ENCODE data around the gene AUNIP.

The AUNIP gene

GRCh38 chr1:25856856-25857255 lies 2.4 kb downstream of the AUNIP start:
- Histone ChIP-seq H3K9ac (ENCODE audit: low read length) (no peak overlapping the region), H3K4me2 (ENCODE audit: low read length) (no peak overlapping the region), H2AFZ (ENCODE audit: insufficient read depth, low read length, poor library complexity) (no peak overlapping the region), H3K79me2 (ENCODE audit: control insufficient read depth, insufficient read depth, low read length, poor library complexity) (peaks cover 8% of the 10 kb centered on the region), H3K18ac (ENCODE audit: low read length) (no peak overlapping the region), H3K9me3 (ENCODE audit: insufficient read depth, low read depth, low read length) (no peaks in the 10 kb centered on the region), H3K23ac (ENCODE audit: low read length) (no peak overlapping the region), H3K79me1 (ENCODE audit: low read length) (peaks cover 11% of the 10 kb centered on the region), H3K4me3 (ENCODE audit: low read depth, low read length) (no peak overlapping the region), H3K27ac (ENCODE audit: low read depth, low read length) (no peak overlapping the region), H2BK5ac (ENCODE audit: low read depth, low read length, poor library complexity) (no peak overlapping the region), H3K4me1 (ENCODE audit: control insufficient read depth in 1 of 2, insufficient read depth in 2 of 2, low read length in 2 of 2) (peaks cover 0 to 2% of the 10 kb centered on the region in 2 experiments), H3K36me3 (ENCODE audit: control insufficient read depth in 1 of 2, insufficient read depth in 2 of 2, low read length in 2 of 2) (no peaks in the 10 kb centered on the region), H2AK5ac (ENCODE audit: low read length) (no peak overlapping the region), H4K91ac (ENCODE audit: low read depth, low read length) (no peak overlapping the region), H2BK12ac (ENCODE audit: low read length) (no peak overlapping the region), H2BK120ac (ENCODE audit: insufficient read depth, low read length, poor library complexity) (no peak overlapping the region), H3K14ac (ENCODE audit: low read length) (no peak overlapping the region), H3K27me3 (ENCODE audit: insufficient read depth, low read length) (no peaks in the 10 kb centered on the region), H4K8ac (ENCODE audit: low read depth, low read length) (no peak overlapping the region), H4K12ac (ENCODE audit: low read depth, low read length) (no peak overlapping the region), H3K4ac (ENCODE audit: low read depth, low read length) (peak overlapping the region; percentile 77)
- DNase-seq: peak; percentile 87 to 91
- no CpG with 5 or more reads among the region's 11 CpGs for WGBS (ENCODE audit: extremely low coverage, insufficient coverage, insufficient read length)

GRCh38 chr1:25854554-25854953 lies 4.7 kb downstream of the AUNIP start:
- no peaks in the 10 kb centered on the region for H3K9me3 ChIP-seq (ENCODE audit: insufficient read depth, low read depth, low read length)
- H2BK5ac ChIP-seq (ENCODE audit: low read depth, low read length, poor library complexity): no peak overlapping the region
- no peak overlapping the region for H4K12ac ChIP-seq (ENCODE audit: low read depth, low read length)
- H3K14ac ChIP-seq (ENCODE audit: low read length): no peak overlapping the region
- no peak overlapping the region for H2AFZ ChIP-seq (ENCODE audit: insufficient read depth, low read length, poor library complexity)
- H3K79me1 ChIP-seq (ENCODE audit: low read length): peaks cover 8% of the 10 kb centered on the region
- H3K18ac ChIP-seq (ENCODE audit: low read length): no peak overlapping the region
- H4K91ac ChIP-seq (ENCODE audit: low read depth, low read length): no peak overlapping the region
- no peak overlapping the region for H3K9ac ChIP-seq (ENCODE audit: low read length)
- no peak overlapping the region for H4K8ac ChIP-seq (ENCODE audit: low read depth, low read length)
- H3K36me3 ChIP-seq (ENCODE audit: control insufficient read depth in 1 of 2, insufficient read depth in 2 of 2, low read length in 2 of 2): no peaks in the 10 kb centered on the region
- H3K4ac ChIP-seq (ENCODE audit: low read depth, low read length): peak overlapping the region; percentile 33
- H2BK120ac ChIP-seq (ENCODE audit: insufficient read depth, low read length, poor library complexity): no peak overlapping the region
- WGBS (ENCODE audit: extremely low coverage, insufficient coverage, insufficient read length): no CpG with 5 or more reads among the region's 2 CpGs
- no peak overlapping the region for H3K27ac ChIP-seq (ENCODE audit: low read depth, low read length)
- H2BK12ac ChIP-seq (ENCODE audit: low read length): no peak overlapping the region
- H3K4me3 ChIP-seq (ENCODE audit: low read depth, low read length): no peak overlapping the region
- peaks cover 9% of the 10 kb centered on the region for H3K79me2 ChIP-seq (ENCODE audit: control insufficient read depth, insufficient read depth, low read length, poor library complexity)
- no peak overlapping the region for H3K23ac ChIP-seq (ENCODE audit: low read length)
- no peak for DNase-seq
- H2AK5ac ChIP-seq (ENCODE audit: low read length): no peak overlapping the region
- H3K4me2 ChIP-seq (ENCODE audit: low read length): no peak overlapping the region
- H3K4me1 ChIP-seq (ENCODE audit: control insufficient read depth in 1 of 2, insufficient read depth in 2 of 2, low read length in 2 of 2): no peaks in the 10 kb centered on the region
- H3K27me3 ChIP-seq (ENCODE audit: insufficient read depth, low read length): no peaks in the 10 kb centered on the region

- Histone ChIP-seq H3K9ac (ENCODE audit: low read length) (no peak overlapping the region), H2AK5ac (ENCODE audit: low read length) (no peak overlapping the region), H3K18ac (ENCODE audit: low read length) (no peak overlapping the region), H3K9me3 (ENCODE audit: insufficient read depth, low read depth, low read length) (no peaks in the 10 kb centered on the region), H2BK12ac (ENCODE audit: low read length) (no peak overlapping the region), H3K23ac (ENCODE audit: low read length) (no peak overlapping the region), H3K4me2 (ENCODE audit: low read length) (no peak overlapping the region), H3K4me1 (ENCODE audit: control insufficient read depth in 1 of 2, insufficient read depth in 2 of 2, low read length in 2 of 2) (peaks cover 0 to 2% of the 10 kb centered on the region in 2 experiments), H3K27ac (ENCODE audit: low read depth, low read length) (no peak overlapping the region), H4K91ac (ENCODE audit: low read depth, low read length) (no peak overlapping the region), H3K4ac (ENCODE audit: low read depth, low read length) (peak overlapping the region; percentile 0), H2AFZ (ENCODE audit: insufficient read depth, low read length, poor library complexity) (no peak overlapping the region), H2BK120ac (ENCODE audit: insufficient read depth, low read length, poor library complexity) (no peak overlapping the region), H3K36me3 (ENCODE audit: control insufficient read depth in 1 of 2, insufficient read depth in 2 of 2, low read length in 2 of 2) (no peaks in the 10 kb centered on the region), H3K4me3 (ENCODE audit: low read depth, low read length) (no peak overlapping the region), H3K79me2 (ENCODE audit: control insufficient read depth, insufficient read depth, low read length, poor library complexity) (peaks cover 3% of the 10 kb centered on the region), H3K14ac (ENCODE audit: low read length) (no peak overlapping the region), H3K27me3 (ENCODE audit: insufficient read depth, low read length) (no peaks in the 10 kb centered on the region), H4K12ac (ENCODE audit: low read depth, low read length) (no peak overlapping the region), H3K79me1 (ENCODE audit: low read length) (no peaks in the 10 kb centered on the region), H2BK5ac (ENCODE audit: low read depth, low read length, poor library complexity) (no peak overlapping the region), H4K8ac (ENCODE audit: low read depth, low read length) (no peak overlapping the region)
- no CpG with 5 or more reads among the region's 1 CpG for whole genome bisulfite sequencing (ENCODE audit: extremely low coverage, insufficient coverage, insufficient read length)
- DNase-seq: no peak
These were observed 10.7 kb downstream of the AUNIP start for GRCh38 chr1:25848531-25848930.

GRCh38 chr1:25847929-25848328 lies 11.3 kb downstream of the AUNIP start:
- H3K4ac ChIP-seq (ENCODE audit: low read depth, low read length): no peak overlapping the region
- no peak for DNase-seq
- no peak overlapping the region for H2BK5ac ChIP-seq (ENCODE audit: low read depth, low read length, poor library complexity)
- H3K79me2 ChIP-seq (ENCODE audit: control insufficient read depth, insufficient read depth, low read length, poor library complexity): peaks cover 3% of the 10 kb centered on the region
- WGBS (ENCODE audit: extremely low coverage, insufficient coverage, insufficient read length): no CpG with 5 or more reads among the region's 4 CpGs
- H3K14ac ChIP-seq (ENCODE audit: low read length): no peak overlapping the region
- no peak overlapping the region for H3K18ac ChIP-seq (ENCODE audit: low read length)
- H3K9ac ChIP-seq (ENCODE audit: low read length): no peak overlapping the region
- H2AK5ac ChIP-seq (ENCODE audit: low read length): no peak overlapping the region
- H4K91ac ChIP-seq (ENCODE audit: low read depth, low read length): no peak overlapping the region
- H3K27me3 ChIP-seq (ENCODE audit: insufficient read depth, low read length): no peaks in the 10 kb centered on the region
- no peak overlapping the region for H3K27ac ChIP-seq (ENCODE audit: low read depth, low read length)
- H4K8ac ChIP-seq (ENCODE audit: low read depth, low read length): no peak overlapping the region
- no peaks in the 10 kb centered on the region for H3K79me1 ChIP-seq (ENCODE audit: low read length)
- no peak overlapping the region for H3K4me3 ChIP-seq (ENCODE audit: low read depth, low read length)
- no peak overlapping the region for H2BK12ac ChIP-seq (ENCODE audit: low read length)
- H2BK120ac ChIP-seq (ENCODE audit: insufficient read depth, low read length, poor library complexity): no peak overlapping the region
- peaks cover 0 to 2% of the 10 kb centered on the region in 2 experiments for H3K4me1 ChIP-seq (ENCODE audit: control insufficient read depth in 1 of 2, insufficient read depth in 2 of 2, low read length in 2 of 2)
- no peak overlapping the region for H3K23ac ChIP-seq (ENCODE audit: low read length)
- H3K36me3 ChIP-seq (ENCODE audit: control insufficient read depth in 1 of 2, insufficient read depth in 2 of 2, low read length in 2 of 2): no peaks in the 10 kb centered on the region
- H4K12ac ChIP-seq (ENCODE audit: low read depth, low read length): no peak overlapping the region
- H3K4me2 ChIP-seq (ENCODE audit: low read length): no peak overlapping the region
- no peaks in the 10 kb centered on the region for H3K9me3 ChIP-seq (ENCODE audit: insufficient read depth, low read depth, low read length)
- no peak overlapping the region for H2AFZ ChIP-seq (ENCODE audit: insufficient read depth, low read length, poor library complexity)
